SU-DHL-6 (cell line): Measurements from ENCODE around the gene ART3.

ENCODE experiments used
- H2AFZ ChIP-seq: fragments of 200-600 bp; sonication (generic); 2 replicates; pipeline ENCODE4 v1.6.1; 2014; ENCODE audit warnings: low read depth, mild to moderate bottlenecking, moderate library complexity, mixed read lengths, antibody characterized with exemption, low read length; ENCODE audit not compliant: severe bottlenecking
- H3F3A ChIP-seq: fragments of 200-600 bp; shearing (Covaris generic); 2 replicates; pipeline ENCODE4 v1.6.0; 2016; ENCODE audit warnings: antibody characterized with exemption, mild to moderate bottlenecking; ENCODE audit not compliant: insufficient read depth
- H3K27ac ChIP-seq: fragments of 200-600 bp; sonication (generic); 2 replicates; pipeline ENCODE4 v1.5.1; 2016; ENCODE audit warnings: low read depth, mild to moderate bottlenecking, low read length, moderate library complexity, mixed read lengths
- H3K27me3 ChIP-seq: fragments of 200-600 bp; sonication (generic), shearing (Covaris generic); 2 replicates; pipeline ENCODE4 v1.6.0; 2014; ENCODE audit warnings: mild to moderate bottlenecking, low read length
- H3K36me3 ChIP-seq: fragments of 200-600 bp; sonication (generic); 2 replicates; pipeline ENCODE4 v1.6.1; 2014; ENCODE audit warnings: mild to moderate bottlenecking, low read length, mixed read lengths
- H3K4me2 ChIP-seq: fragments of 300-600, 200-600 bp; shearing (Covaris generic), sonication (generic); 2 replicates; pipeline ENCODE4 v1.6.0; 2014; ENCODE audit warnings: low read length, low read depth, mild to moderate bottlenecking; ENCODE audit not compliant: poor library complexity, severe bottlenecking
- H3K4me3 ChIP-seq: fragments of 200-600 bp; sonication (generic); 2 replicates; pipeline ENCODE4 v1.5.1; 2014; ENCODE audit warnings: antibody characterized with exemption, low read length, mild to moderate bottlenecking, mixed read lengths; ENCODE audit not compliant: insufficient read depth, poor library complexity, severe bottlenecking
- H3K79me2 ChIP-seq: fragments of 200-600 bp; sonication (generic); 2 replicates; pipeline ENCODE4 v1.6.1; 2014; ENCODE audit warnings: mild to moderate bottlenecking, low read length, moderate library complexity; ENCODE audit not compliant: insufficient read depth
- H3K9ac ChIP-seq: fragments of 200-600 bp; sonication (generic); 2 replicates; pipeline ENCODE4 v1.7.0; 2014; ENCODE audit warnings: mild to moderate bottlenecking, low read length
- H3K9me2 ChIP-seq: fragments of 200-600 bp; sonication (generic); replicated peaks from 2 replicates; pipeline ENCODE4 v1.6.1; 2014; ENCODE audit warnings: low read length; ENCODE audit not compliant: insufficient read depth
- H3K9me3 ChIP-seq: fragments of 200-600 bp; sonication (generic); 2 replicates; pipeline ENCODE4 v1.6.1; 2014; ENCODE audit warnings: low read length, mixed read lengths; ENCODE audit not compliant: insufficient read depth
- H4K20me1 ChIP-seq: fragments of 200-600 bp; sonication (generic); 2 replicates; pipeline ENCODE4 v1.6.1; 2014; ENCODE audit warnings: low read depth, mild to moderate bottlenecking, antibody characterized with exemption, low read length, moderate library complexity, mixed read lengths
- CTCF ChIP-seq: fragments of 200-600 bp; sonication (generic); IDR thresholded peaks from one replicate; pipeline ENCODE4 v1.5.1; 2017; ENCODE audit warnings: antibody characterized with exemption, mild to moderate bottlenecking, low read length, moderate library complexity; ENCODE audit not compliant: insufficient read depth, poor library complexity, severe bottlenecking
- EZH2phosphoT487 ChIP-seq: fragments of 200-600 bp; sonication (generic), shearing (Covaris generic); conservative IDR thresholded peaks from 2 replicates; pipeline ENCODE4 v1.6.1; 2018; ENCODE audit warnings: mild to moderate bottlenecking, antibody characterized with exemption, low read length, moderate library complexity, mixed read lengths

The ART3 gene, protein sequence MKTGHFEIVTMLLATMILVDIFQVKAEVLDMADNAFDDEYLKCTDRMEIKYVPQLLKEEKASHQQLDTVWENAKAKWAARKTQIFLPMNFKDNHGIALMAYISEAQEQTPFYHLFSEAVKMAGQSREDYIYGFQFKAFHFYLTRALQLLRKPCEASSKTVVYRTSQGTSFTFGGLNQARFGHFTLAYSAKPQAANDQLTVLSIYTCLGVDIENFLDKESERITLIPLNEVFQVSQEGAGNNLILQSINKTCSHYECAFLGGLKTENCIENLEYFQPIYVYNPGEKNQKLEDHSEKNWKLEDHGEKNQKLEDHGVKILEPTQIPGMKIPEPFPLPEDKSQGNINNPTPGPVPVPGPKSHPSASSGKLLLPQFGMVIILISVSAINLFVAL

GRCh38 chr4:76074468-76074867, at the start of gene ART3:
Gene ART3 (plus strand): TSS chr4:76074709. CDS start chr4:76075890, 1,181 bp downstream.
- H3K36me3 ChIP-seq = no peaks in the 10 kb centered on the region
- H3K27ac ChIP-seq = no peak within 1 kb of the TSS
- no peaks in the 10 kb centered on the region for H3K9me2 ChIP-seq
- TF ChIP-seq CTCF = no peak
- no peak for TF ChIP-seq EZH2phosphoT487
- no peaks in the 10 kb centered on the region for H3K79me2 ChIP-seq
- no peak within 1 kb of the TSS for H3K4me2 ChIP-seq
- no peaks in the 10 kb centered on the region for H3K27me3 ChIP-seq
- H3F3A ChIP-seq = no peaks in the 10 kb centered on the region
- H2AFZ ChIP-seq = no peak within 1 kb of the TSS
- no peak within 1 kb of the TSS for H3K9ac ChIP-seq
- no peaks in the 10 kb centered on the region for H4K20me1 ChIP-seq
- H3K9me3 ChIP-seq = no peaks in the 10 kb centered on the region
- H3K4me3 ChIP-seq = no peak within 1 kb of the TSS

DNA sequence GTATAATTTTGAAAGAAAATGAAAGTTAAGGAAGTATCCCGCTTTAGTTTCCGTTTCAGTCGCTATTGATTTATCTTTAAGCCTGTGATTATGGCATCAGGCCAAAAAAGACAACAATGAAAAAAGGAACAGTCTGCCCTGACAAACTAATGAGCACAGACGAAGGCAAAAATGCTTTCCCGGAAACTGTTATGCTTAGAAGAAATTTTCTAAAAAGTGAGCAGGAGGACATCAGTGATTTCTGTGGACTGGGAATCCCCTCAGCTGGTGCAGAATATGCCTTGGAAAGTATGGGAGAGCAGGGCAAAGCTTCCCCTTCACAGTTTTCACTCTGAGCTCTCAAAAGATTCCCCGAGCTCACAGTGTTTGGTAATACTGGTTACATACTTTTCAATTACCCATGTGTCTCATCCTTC, 46.2 kb upstream of the ART3 start:
- H3K9ac ChIP-seq = no peak overlapping the region
- no peaks in the 10 kb centered on the region for H3F3A ChIP-seq
- TF ChIP-seq CTCF (no peak), EZH2phosphoT487 (no peak)
- no peaks in the 10 kb centered on the region for H3K36me3 ChIP-seq
- no peaks in the 10 kb centered on the region for H3K9me3 ChIP-seq
- no peak overlapping the region for H3K4me3 ChIP-seq
- H4K20me1 ChIP-seq = no peaks in the 10 kb centered on the region
- H3K4me2 ChIP-seq = no peak overlapping the region
- no peak overlapping the region for H2AFZ ChIP-seq
- H3K27me3 ChIP-seq = no peaks in the 10 kb centered on the region
- H3K79me2 ChIP-seq = no peaks in the 10 kb centered on the region
- H3K9me2 ChIP-seq = no peaks in the 10 kb centered on the region
- H3K27ac ChIP-seq = no peak overlapping the region

GRCh38 chr4:76029300-76029699, 45.2 kb upstream of the ART3 start:
- Histone ChIP-seq H3K36me3 (no peaks in the 10 kb centered on the region), H3F3A (no peaks in the 10 kb centered on the region), H3K27ac (no peak overlapping the region), H3K9me3 (no peaks in the 10 kb centered on the region), H3K79me2 (no peaks in the 10 kb centered on the region), H3K9me2 (no peaks in the 10 kb centered on the region), H2AFZ (no peak overlapping the region), H3K4me2 (no peak overlapping the region), H3K27me3 (no peaks in the 10 kb centered on the region), H4K20me1 (no peaks in the 10 kb centered on the region), H3K4me3 (no peak overlapping the region), H3K9ac (no peak overlapping the region)
- TF ChIP-seq CTCF (no peak), EZH2phosphoT487 (no peak)
